ENCODE results near the gene SMIM41.

GRCh38 chr12:52076811-52077210 lies 2.7 kb upstream of the SMIM41 start:
- TF ChIP-seq CTCF (IDR thresholded peaks at IDR 0.05) (no peak), POLR2A (IDR thresholded peaks at IDR 0.05) (no peak), POLR2AphosphoS5 (IDR thresholded peaks at IDR 0.05; ENCODE audit: insufficient read depth in 1 of 2, low read depth in 1 of 2) (no peak)
